A673 (cell line): Measurements from ENCODE around the gene SLC26A6. TPM values are rescaled to one million over a fixed set of nuclear protein-coding genes. Genes with fewer than 3 reads are reported as not detected.
A peak's percentile ranks its signal among the peaks of the same experiment; 100 is the strongest.

Experiments used
- BruUV-seq: library from RNA; stranded (reverse); fragments of 400-500 nt; replicated peaks from 2 replicates; lab custom pipeline; 2021; lab: Mats Ljungman, UMichigan
- CTCF ChIA-PET: fragments of 300-600 bp; sonication (Branson Sonifier 250); formaldehyde crosslinking; loops from one replicate; lab custom pipeline; 2022; ENCODE audit warnings: antibody characterized with exemption; lab: Charles Lee
- POLR2A ChIA-PET: fragments of 300-600 bp; sonication (Branson Sonifier 250); formaldehyde crosslinking; loops from one replicate; lab custom pipeline; 2022; ENCODE audit warnings: antibody characterized with exemption; ENCODE audit not compliant: low non-redundant PET; lab: Charles Lee
- DNase-seq: peaks from one replicate; pipeline ENCODE4 v3.0.0-alpha.2; 2015; ENCODE audit warnings: low spot score
- H3K27ac ChIP-seq: fragments of 200-600 bp; sonication (generic); 2 replicates; pipeline ENCODE4 v1.5.1; 2016; ENCODE audit warnings: mixed run types, low read depth, mild to moderate bottlenecking, mixed read lengths, antibody characterized with exemption, low read length; ENCODE audit not compliant: poor library complexity, severe bottlenecking
- H3K27me3 ChIP-seq: fragments of 200-600 bp; sonication (generic); replicated peaks from 2 replicates; pipeline ENCODE4 v1.6.1; 2017; ENCODE audit warnings: mixed run types, low read depth, mild to moderate bottlenecking, mixed read lengths, antibody characterized with exemption, low read length; ENCODE audit not compliant: insufficient read depth, poor library complexity
- H3K36me3 ChIP-seq: fragments of 200-600 bp; sonication (generic); 2 replicates; pipeline ENCODE4 v1.6.1; 2016; ENCODE audit warnings: mixed run types, mild to moderate bottlenecking, mixed read lengths, antibody characterized with exemption, low read length; ENCODE audit not compliant: insufficient read depth, poor library complexity, severe bottlenecking
- H3K4me1 ChIP-seq: fragments of 200-600 bp; sonication (generic); 2 replicates; pipeline ENCODE4 v1.6.1; 2017; ENCODE audit warnings: mixed run types, mild to moderate bottlenecking, mixed read lengths, antibody characterized with exemption, low read length; ENCODE audit not compliant: insufficient read depth, poor library complexity, severe bottlenecking
- H3K4me3 ChIP-seq: fragments of 200-600 bp; sonication (generic); 2 replicates; pipeline ENCODE4 v1.5.1; 2016; ENCODE audit warnings: low read depth, mixed run types, mild to moderate bottlenecking, mixed read lengths, low read length; ENCODE audit not compliant: poor library complexity, severe bottlenecking
- H3K9me3 ChIP-seq: fragments of 200-600 bp; sonication (generic); 2 replicates; pipeline ENCODE4 v1.6.1; 2016; ENCODE audit warnings: mixed run types, low read depth, mild to moderate bottlenecking, mixed read lengths, antibody characterized with exemption, low read length; ENCODE audit not compliant: poor library complexity, severe bottlenecking
- EZH2 ChIP-seq: fragments of 200-600 bp; sonication (generic); IDR thresholded peaks from 2 replicates; pipeline ENCODE4 v1.6.1; 2017; ENCODE audit warnings: borderline replicate concordance, low read depth, mild to moderate bottlenecking, mixed read lengths, antibody characterized with exemption, low read length; ENCODE audit not compliant: poor library complexity, severe bottlenecking
- intact Hi-C: fragments of 100-400 bp; cut with micrococcal nuclease; formaldehyde crosslinking; loops from one replicate; pipeline ENCODE4 v1.10.0; 2022; ENCODE audit not compliant: unreplicated experiment
- total RNA-seq: library from RNA; stranded (reverse); gene quantifications from 2 replicates; pipeline ENCODE4 v1.2.3, GENCODE V29; 2021
- TF ChIP-seq, protein P1 (sequence below): fragments of 300-800, 200-600 bp; sonication (generic); conservative IDR thresholded peaks from 2 replicates; pipeline ENCODE4 v1.5.1; 2017; ENCODE audit warnings: low read depth, mild to moderate bottlenecking, antibody characterized with exemption, low read length, moderate library complexity, mixed read lengths

The SLC26A6 gene
- total RNA-seq, 1 experiment from 2014 or later, result 12.6 TPM

GRCh38 chr3:48661501-48662144 lies 26.4 kb upstream of the SLC26A6 start:
- POLR2A ChIA-PET, result interaction anchor here (0.6 kb wide), 1 partner anchor 1665 kb away, joined by 3 read pairs; no protein-coding TSS in a partner anchor

DNA sequence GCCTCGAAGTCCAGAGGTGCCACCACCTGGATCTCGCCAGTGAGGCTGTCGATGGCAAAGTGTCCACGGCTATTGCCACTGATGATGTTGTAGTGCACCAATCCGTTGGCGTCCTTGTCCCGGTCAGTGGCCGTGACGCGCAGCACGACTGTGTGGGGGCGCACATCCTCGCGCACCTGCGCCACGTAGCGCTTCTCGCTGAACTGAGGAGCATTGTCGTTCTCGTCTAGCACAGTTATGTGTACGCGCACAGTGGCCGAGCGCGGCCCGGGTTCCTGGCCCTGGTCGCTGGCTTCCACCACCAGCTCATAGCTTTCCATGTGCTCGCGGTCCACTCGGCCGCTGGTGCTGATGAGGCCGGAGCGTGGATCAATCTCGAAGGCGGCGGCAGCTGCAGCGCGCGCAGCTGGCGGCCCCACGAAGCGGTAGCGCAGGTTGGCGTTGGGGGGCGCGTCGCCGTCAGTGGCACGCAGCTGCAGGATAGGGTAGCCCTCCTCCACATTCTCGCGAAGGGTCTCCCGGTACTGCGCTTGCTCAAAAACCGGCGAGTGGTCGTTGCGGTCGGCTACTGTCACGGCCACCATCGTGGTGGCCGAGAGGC lies 25.6 kb upstream of the SLC26A6 start:
- Histone ChIP-seq H3K4me1 (no peaks in the 10 kb centered on the region), H3K27me3 (no peaks in the 10 kb centered on the region), H3K4me3 (peak overlapping the region; percentile 40), H3K36me3 (no peaks in the 10 kb centered on the region), H3K9me3 (no peaks in the 10 kb centered on the region), H3K27ac (no peak overlapping the region)
- no TSS peak for BruUV-seq
- POLR2A ChIA-PET, result no interaction called here
- no peak for TF ChIP-seq EZH2
- TF ChIP-seq, protein P1, sequence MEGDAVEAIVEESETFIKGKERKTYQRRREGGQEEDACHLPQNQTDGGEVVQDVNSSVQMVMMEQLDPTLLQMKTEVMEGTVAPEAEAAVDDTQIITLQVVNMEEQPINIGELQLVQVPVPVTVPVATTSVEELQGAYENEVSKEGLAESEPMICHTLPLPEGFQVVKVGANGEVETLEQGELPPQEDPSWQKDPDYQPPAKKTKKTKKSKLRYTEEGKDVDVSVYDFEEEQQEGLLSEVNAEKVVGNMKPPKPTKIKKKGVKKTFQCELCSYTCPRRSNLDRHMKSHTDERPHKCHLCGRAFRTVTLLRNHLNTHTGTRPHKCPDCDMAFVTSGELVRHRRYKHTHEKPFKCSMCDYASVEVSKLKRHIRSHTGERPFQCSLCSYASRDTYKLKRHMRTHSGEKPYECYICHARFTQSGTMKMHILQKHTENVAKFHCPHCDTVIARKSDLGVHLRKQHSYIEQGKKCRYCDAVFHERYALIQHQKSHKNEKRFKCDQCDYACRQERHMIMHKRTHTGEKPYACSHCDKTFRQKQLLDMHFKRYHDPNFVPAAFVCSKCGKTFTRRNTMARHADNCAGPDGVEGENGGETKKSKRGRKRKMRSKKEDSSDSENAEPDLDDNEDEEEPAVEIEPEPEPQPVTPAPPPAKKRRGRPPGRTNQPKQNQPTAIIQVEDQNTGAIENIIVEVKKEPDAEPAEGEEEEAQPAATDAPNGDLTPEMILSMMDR, result no peak
- CTCF ChIA-PET, result no interaction called here
- intact Hi-C loops, result no loop called here
- DNase-seq, result no peak

More at GRCh38 chr3:48661501-48662144, 26.4 kb upstream of the SLC26A6 start:
- no peak overlapping the region for H3K27ac ChIP-seq
- H3K36me3 ChIP-seq, result no peaks in the 10 kb centered on the region
- H3K4me1 ChIP-seq, result no peaks in the 10 kb centered on the region
- H3K4me3 ChIP-seq, result peak overlapping the region; percentile 56
- no peak for TF ChIP-seq EZH2
- TF ChIP-seq, protein P1, result no peak
- DNase-seq, result peak; percentile 58
- intact Hi-C loops, result no loop called here
- H3K9me3 ChIP-seq, result no peaks in the 10 kb centered on the region
- H3K27me3 ChIP-seq, result no peaks in the 10 kb centered on the region
- CTCF ChIA-PET, result interaction anchor here (1.0 kb wide), 1 partner anchor 24 kb away, joined by 3 read pairs; no protein-coding TSS in a partner anchor
- BruUV-seq, result no TSS peak

DNA sequence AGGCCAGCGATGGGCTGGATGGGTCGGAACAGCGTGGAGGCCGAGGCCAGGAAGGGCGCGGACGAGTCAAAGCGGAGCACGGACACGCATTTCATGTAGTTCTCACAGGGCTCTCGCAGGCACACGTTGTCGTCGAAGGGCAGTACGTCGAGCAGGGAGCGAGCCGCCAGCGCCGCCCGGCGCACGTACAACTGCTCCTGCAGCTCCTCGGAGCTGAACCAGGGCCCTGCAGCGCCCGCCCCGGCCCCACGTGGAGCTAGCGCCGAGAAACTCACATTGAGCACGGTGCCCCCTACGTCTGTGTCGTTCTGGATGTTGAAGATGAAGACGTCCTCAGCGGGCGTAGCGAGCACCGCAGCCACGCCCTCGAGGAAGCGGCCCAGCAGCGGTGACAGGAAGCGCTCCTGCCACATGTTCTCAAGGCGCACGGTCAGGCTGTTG lies 21.6 kb upstream of the SLC26A6 start:
- ChIA-PET CTCF (no interaction called here), POLR2A (no interaction called here)
- no peak for TF ChIP-seq EZH2
- TF ChIP-seq, protein P1, result no peak
- no TSS peak for BruUV-seq
- H3K27me3 ChIP-seq, result no peaks in the 10 kb centered on the region
- no peaks in the 10 kb centered on the region for H3K4me1 ChIP-seq
- H3K36me3 ChIP-seq, result no peaks in the 10 kb centered on the region
- H3K9me3 ChIP-seq, result no peaks in the 10 kb centered on the region
- intact Hi-C loops, result no loop called here
- no peak for DNase-seq
- H3K27ac ChIP-seq, result no peak overlapping the region
- peak overlapping the region; percentile 45 for H3K4me3 ChIP-seq
